Raji (cell line): ENCODE results near the gene CLK1.

ENCODE experiments used
- POLR2A ChIP-seq: IDR thresholded peaks from 2 replicates; pipeline ENCODE4 v1.6.1; 2011; ENCODE audit warnings: low read depth, low read length, control low read depth; ENCODE audit not compliant: insufficient read depth

Gene CLK1

GRCh38 chr2:200864176-200865034 is at the start of gene CLK1:
Gene CLK1 (minus strand): TSS chr2:200864658. CDS start chr2:200861862, 2,796 bp downstream.
- peak; percentile 100 for TF ChIP-seq POLR2A

DNA sequence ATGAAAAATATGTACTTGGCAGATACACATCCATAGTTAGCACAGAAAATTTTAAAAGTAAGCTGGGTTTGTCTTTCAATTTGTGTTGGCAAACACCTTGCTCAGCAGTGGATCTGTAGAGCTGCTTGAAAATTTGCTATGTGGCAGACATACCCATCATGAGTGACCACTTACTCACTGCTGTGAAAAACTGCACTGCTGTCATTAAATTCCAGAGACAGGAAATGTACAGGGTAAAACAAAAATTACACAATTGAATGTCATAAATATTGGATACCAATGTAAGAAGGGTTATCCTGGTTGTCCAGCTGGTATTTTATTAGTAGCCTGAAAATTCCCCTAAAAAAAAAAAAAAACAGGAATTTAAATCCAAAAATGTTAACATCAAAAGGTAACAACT is 49.2 kb upstream of the CLK1 start:
- no peak for TF ChIP-seq POLR2A

GRCh38 chr2:200909958-200910357 is 45.5 kb upstream of the CLK1 start:
- no peak for TF ChIP-seq POLR2A

- no peak for TF ChIP-seq POLR2A
These were observed 41.3 kb upstream of the CLK1 start for GRCh38 chr2:200905618-200906296.

- no peak for TF ChIP-seq POLR2A
These were observed 37.1 kb upstream of the CLK1 start for GRCh38 chr2:200901459-200902072.

DNA sequence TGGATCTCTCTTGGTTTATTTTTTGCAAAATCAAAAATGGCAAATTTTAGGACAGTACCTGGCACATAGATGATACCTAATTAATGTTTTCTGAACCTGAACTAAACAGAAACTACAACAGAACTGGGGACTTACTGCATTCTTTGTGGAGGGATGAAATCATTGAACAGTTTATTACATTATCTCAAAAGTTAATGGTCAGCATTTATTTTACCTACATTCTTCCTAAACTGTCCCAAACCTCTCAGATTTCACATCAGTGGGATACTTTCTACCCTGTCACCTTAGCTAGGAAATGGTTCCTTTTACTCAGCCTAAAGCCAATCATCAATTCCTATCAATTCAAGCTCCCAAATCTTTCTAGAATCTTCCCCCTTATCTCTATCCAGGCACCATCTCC is 35.0 kb upstream of the CLK1 start:
- no peak for TF ChIP-seq POLR2A

DNA sequence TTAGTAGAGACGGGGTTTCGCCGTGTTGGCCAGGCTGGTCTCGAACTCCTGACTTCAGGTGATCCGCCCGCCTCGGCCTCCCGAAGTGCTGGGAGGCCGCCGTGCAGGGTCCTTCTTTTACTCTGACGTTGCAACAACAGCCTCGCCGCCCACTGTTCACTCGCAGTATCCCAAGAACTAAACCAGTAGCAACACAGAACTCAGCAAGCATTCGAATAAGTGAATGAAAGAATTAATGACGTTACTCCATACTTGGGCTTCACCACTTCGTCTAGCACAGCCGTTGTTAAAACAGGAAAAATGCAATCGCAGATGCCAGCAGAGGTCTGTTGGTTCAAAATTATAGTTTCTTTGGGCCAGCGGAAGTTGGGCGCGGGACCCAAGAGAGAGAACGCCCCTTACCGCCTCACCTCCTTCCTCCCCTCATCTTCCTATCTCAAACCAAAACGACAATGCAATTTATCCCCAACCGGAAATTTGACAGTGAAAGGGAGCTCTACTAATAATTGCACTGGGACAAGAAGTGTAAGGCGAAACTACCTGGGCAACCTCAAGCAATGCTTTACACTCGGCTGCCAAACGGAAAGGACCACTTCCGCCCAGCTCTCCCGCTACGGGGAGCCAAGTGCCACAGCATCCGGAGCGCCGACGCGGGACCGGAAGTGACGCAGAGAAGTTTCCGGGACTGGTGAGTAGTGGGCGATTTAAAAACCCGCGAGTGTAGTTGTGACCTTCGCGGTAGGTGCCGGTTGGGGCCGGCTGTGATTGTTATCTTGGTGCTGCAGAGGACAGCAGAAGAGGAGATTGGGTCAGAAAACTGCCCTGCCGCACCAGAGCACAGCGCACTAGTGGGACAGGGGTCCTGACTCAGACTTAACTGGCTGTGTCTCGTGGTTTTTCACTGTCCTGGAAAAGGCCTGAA is 24.5 kb upstream of the CLK1 start, which contains the start of the genes NIF3L1 and PPIL3:
Gene NIF3L1 (plus strand): TSS at position 668 of the 922 bp plus-strand sequence. CDS start 2,573 bp downstream, outside the sequence.
Gene PPIL3 (minus strand): TSS at position 374 of the 922 bp plus-strand sequence. CDS start 1,462 bp downstream, outside the sequence.
- peak; percentile 72 for TF ChIP-seq POLR2A

GRCh38 chr2:200878289-200878880 is 13.9 kb upstream of the CLK1 start:
- TF ChIP-seq POLR2A, result no peak

DNA sequence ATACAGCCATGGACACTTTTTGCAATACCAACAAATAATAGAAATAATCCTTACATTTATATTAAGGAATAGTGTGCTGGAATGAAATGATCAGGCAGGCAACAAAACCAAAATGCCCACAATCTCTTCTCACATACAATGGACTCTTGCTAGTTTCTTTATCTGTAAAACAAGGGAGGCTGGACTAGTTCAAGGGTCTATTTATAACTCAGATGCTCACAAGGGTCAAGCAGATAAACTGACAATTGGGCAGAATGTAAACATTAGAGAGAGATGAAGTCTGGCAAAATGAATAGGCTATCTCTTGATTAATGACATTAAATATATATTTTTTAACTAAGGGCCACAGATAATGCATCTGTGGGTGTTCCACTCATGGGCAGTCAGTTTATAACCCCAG is 13.0 kb upstream of the CLK1 start:
- TF ChIP-seq POLR2A, result no peak

GRCh38 chr2:200873560-200873959 is 9.1 kb upstream of the CLK1 start:
- no peak for TF ChIP-seq POLR2A

DNA sequence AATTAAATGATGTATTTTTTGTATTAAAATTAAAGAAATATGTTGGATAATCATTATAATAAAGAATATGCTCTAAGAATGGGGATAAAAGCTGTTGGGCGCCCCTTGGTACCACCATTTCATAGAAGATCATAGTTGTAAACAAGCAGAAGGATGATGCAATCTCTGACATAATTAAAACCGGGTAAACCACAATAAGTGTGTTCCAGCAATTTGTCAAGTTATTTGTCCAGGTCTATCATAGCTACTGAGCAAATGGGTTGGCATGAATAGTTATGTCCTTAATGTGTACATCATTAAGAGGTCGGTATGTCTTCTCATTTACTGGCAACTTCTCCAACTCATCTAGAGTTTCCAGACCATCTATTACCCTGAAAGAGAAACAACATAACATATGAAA is 6.7 kb upstream of the CLK1 start:
- TF ChIP-seq POLR2A, result no peak

- no peak for TF ChIP-seq POLR2A
These were observed 4.6 kb upstream of the CLK1 start for GRCh38 chr2:200869014-200869413.

- TF ChIP-seq POLR2A, result no peak
These were observed 679 bp downstream of the CLK1 start for GRCh38 chr2:200863782-200864175.

DNA sequence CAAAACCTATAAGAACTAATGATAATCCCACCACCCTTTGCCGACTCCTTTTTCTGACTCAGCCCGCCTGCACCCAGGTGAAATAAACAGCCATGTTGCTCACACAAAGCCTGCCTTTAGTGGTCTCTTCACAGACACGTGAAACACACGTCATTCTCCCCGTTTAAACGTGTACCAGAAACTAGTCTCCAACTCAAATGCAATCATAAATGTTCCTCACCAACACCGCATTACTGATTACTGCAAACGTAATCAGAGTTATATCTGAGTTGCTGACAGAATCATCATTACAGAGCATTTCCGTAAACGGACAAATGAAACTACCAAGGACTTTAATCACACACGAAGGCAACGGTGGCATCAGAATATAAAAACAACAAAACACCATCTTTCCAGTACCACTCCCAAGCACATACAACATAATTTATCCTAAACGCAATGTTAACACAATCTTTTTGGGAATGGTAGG is 1.9 kb downstream of the CLK1 start:
- no peak for TF ChIP-seq POLR2A
